GM12872 (cell line): ENCODE results near the gene SMC2.
A peak's percentile ranks its signal among the peaks of the same experiment; 100 is the strongest.

Source experiments
- TF ChIP-seq, protein P1 (sequence below): IDR thresholded peaks from 3 replicates; pipeline ENCODE4 v1.5.1; 2011; ENCODE audit warnings: low read depth, mild to moderate bottlenecking, low read length, moderate library complexity; ENCODE audit not compliant: insufficient read depth

The SMC2 gene

DNA sequence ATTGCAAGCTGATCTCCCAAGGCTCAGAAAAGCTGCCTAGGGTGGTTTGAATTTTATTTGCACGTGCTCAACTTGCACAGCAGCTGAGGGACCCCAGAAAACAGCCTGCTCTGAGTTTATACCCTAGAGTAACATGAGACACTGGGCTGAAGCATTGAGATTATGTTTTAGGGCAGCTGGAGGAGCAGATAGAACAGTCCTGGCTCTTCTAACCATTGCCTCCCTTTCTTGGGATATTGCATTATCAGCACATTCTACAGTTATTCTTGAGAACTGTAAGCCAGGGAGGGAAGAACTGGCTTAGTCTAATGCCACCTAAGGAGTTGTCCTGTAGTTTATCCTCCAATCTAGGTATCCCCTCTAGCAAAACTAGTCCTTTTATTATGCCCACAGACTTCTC is 10.3 kb downstream of the SMC2 start:
- TF ChIP-seq, protein P1, sequence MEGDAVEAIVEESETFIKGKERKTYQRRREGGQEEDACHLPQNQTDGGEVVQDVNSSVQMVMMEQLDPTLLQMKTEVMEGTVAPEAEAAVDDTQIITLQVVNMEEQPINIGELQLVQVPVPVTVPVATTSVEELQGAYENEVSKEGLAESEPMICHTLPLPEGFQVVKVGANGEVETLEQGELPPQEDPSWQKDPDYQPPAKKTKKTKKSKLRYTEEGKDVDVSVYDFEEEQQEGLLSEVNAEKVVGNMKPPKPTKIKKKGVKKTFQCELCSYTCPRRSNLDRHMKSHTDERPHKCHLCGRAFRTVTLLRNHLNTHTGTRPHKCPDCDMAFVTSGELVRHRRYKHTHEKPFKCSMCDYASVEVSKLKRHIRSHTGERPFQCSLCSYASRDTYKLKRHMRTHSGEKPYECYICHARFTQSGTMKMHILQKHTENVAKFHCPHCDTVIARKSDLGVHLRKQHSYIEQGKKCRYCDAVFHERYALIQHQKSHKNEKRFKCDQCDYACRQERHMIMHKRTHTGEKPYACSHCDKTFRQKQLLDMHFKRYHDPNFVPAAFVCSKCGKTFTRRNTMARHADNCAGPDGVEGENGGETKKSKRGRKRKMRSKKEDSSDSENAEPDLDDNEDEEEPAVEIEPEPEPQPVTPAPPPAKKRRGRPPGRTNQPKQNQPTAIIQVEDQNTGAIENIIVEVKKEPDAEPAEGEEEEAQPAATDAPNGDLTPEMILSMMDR: no peak

DNA sequence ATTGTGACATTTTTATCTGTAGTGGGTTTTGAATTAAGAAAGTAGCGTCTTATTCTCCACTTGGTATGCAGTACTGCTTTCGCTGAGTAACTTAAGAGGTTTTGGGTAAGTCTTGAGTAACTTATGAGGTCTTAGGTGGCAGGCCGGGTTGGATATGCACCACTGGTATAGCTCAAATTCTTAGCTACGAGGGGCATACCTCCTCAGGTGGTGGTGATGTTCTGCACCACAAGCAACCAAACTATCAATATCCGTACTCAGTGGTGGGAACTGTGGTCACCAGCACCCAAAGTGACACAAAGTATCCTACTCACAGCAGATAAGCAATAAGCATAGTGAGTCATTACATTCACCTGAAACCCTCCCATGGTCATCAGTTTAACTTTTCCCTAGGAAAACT is 13.7 kb downstream of the SMC2 start:
- TF ChIP-seq, protein P1: no peak

DNA sequence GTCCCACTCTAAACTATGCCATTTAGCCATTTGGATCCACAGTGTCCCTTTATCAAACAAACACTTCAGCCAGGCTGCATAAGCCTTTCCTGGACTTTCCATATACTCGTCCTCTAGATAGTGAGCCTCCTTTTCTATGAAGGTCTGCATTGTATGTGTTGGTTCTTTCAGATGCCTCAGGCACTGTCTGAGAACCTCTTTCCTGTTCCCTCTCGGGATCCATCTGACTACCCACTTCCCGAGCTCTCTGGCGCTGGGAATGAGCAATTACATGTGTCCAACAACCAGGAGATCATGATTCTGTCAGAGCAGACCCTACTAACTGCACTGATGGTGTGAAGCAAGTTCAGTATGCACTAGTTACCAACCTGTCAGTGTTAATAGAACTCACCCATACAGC is 14.2 kb downstream of the SMC2 start:
- TF ChIP-seq, protein P1: no peak

DNA sequence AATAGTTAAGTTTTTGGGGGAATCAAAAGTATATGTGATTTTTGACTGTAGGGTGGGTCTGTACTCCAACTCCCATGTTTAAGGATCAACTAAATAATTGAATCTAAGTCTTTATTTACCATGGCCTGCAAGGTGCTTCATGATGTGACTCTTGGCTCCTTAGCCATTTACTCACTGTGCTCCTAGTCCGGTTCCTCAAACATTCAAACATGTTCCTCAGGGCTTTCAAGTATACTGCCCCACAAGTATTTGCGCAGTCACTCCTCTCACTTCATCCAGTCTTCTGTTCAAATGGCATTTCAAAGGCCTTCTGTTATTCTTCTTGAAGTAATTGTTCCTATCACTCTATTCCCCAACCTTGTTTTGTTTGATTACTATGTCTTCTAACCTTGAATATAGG is 16.4 kb downstream of the SMC2 start:
- TF ChIP-seq, protein P1: no peak

DNA sequence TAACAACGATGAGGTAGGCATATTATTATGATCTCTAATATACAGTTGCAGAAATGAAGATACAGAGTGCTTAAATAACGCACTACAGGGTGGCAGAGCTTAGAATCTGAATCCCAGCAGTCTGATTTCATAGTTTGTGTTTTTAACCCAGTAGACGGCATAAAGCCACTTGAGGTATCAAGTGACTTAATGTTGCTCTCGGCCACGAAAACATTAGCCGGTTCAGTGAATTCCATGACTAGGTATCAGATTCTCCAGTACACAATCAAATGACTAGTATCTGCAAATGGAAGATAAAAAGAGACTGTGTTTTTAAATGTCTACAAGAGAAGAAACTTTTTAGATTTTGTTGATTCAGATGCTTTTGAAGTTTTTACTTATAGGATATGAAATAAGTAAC is 24.8 kb downstream of the SMC2 start:
- TF ChIP-seq, protein P1: no peak

DNA sequence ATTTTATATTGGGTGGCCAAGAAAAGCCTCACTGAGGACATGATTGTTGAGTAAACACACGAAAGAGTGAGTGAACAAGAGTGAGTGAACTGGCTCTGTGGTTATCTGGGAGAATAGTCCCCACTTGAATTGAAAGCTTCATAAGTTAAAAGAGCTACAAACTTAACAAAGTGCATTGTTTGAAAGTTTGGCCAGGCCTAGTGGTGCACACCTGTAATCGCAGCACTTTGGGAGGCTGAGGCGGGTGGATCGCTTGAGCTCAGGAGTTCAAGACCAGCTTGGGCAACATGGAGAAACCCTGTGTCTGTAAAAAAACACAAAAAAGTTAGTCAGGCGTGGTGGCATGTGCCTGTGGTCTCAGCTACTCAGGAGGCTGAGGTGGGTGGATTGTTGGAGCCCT is 26.9 kb downstream of the SMC2 start:
- TF ChIP-seq, protein P1: peak; percentile 20; the same call in 1 of the 3 replicates

DNA sequence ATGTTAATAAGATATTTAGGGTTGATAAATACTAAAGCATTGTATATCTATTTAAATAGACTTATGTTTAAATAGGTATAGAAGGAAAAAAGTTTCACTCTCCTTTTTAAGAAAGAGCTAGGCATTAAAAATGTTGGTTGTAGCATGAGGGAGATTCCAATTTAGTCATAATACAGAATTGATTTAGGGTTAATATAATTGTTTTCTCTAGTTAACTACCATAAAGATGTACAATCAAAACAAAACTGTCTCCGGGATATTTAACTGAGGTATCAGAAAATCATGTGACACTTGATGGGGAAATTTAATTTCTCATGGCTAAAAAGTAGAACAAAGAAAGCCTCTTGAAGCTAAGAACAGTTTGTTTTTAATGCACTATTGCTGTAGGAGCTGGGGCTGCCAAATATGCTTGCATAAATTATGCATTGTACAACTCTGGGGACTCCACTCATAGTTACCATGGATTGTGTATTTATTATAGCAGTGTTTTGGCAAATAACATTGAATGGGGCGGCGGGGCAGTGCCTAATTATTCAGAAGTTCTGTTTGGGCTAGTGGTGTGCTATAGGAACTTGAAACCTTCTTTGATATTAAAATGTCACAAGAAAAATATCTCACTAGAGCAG is 44.2 kb downstream of the SMC2 start:
- TF ChIP-seq, protein P1: no peak
